ENCODE data around the gene PLOD2.

The PLOD2 gene

GRCh38 chr3:146024260-146024659, 136.7 kb downstream of the PLOD2 start:
- no peaks in the 10 kb centered on the region for H3K27me3 ChIP-seq (ENCODE audit: insufficient read depth, poor library complexity, severe bottlenecking)
- no peak overlapping the region for H3K4me3 ChIP-seq (replicated peaks; ENCODE audit: insufficient read depth, low read length)
- H3K27ac ChIP-seq (replicated peaks), result no peak overlapping the region
- TF ChIP-seq SPI1 (IDR thresholded peaks at IDR 0.05; ENCODE audit: borderline replicate concordance, low read depth), result no peak
- no peak for TF ChIP-seq GABPA (IDR thresholded peaks at IDR 0.05; ENCODE audit: low read depth)
- TF ChIP-seq CTCF (IDR thresholded peaks at IDR 0.05; ENCODE audit: insufficient read depth, low read length), result no peak
- TF ChIP-seq REST (IDR thresholded peaks at IDR 0.05; ENCODE audit: insufficient replicate concordance, low read depth), result no peak
- TF ChIP-seq POLR2AphosphoS5 (IDR thresholded peaks at IDR 0.05; ENCODE audit: low read depth), result no peak
- DNase-seq (ENCODE audit: low read depth in 1 of 2, low spot score in 1 of 2), result no peak

- TF ChIP-seq SPI1 (IDR thresholded peaks at IDR 0.05; ENCODE audit: borderline replicate concordance, low read depth), result peak; percentile 28; the same call in 1 of the 2 replicates
- no peak for TF ChIP-seq CTCF (IDR thresholded peaks at IDR 0.05; ENCODE audit: insufficient read depth, low read length)
- DNase-seq (ENCODE audit: low read depth in 1 of 2, low spot score in 1 of 2), result peak in 1 of 2 experiments; percentile 2
- Histone ChIP-seq H3K27ac (replicated peaks) (no peak overlapping the region), H3K4me3 (replicated peaks; ENCODE audit: insufficient read depth, low read length) (no peak overlapping the region), H3K27me3 (ENCODE audit: insufficient read depth, poor library complexity, severe bottlenecking) (no peaks in the 10 kb centered on the region)
Measured at GRCh38 chr3:146020969-146021368, 140.0 kb downstream of the PLOD2 start.

GRCh38 chr3:146019508-146019907, 141.5 kb downstream of the PLOD2 start:
- TF ChIP-seq REST (IDR thresholded peaks at IDR 0.05; ENCODE audit: insufficient replicate concordance, low read depth) (no peak), SPI1 (IDR thresholded peaks at IDR 0.05; ENCODE audit: borderline replicate concordance, low read depth) (no peak), POLR2AphosphoS5 (IDR thresholded peaks at IDR 0.05; ENCODE audit: low read depth) (no peak), CTCF (IDR thresholded peaks at IDR 0.05; ENCODE audit: insufficient read depth, low read length) (no peak), GABPA (IDR thresholded peaks at IDR 0.05; ENCODE audit: low read depth) (no peak)
- no peaks in the 10 kb centered on the region for H3K27me3 ChIP-seq (ENCODE audit: insufficient read depth, poor library complexity, severe bottlenecking)
- no peak overlapping the region for H3K4me3 ChIP-seq (replicated peaks; ENCODE audit: insufficient read depth, low read length)
- no peak overlapping the region for H3K27ac ChIP-seq (replicated peaks)
- no peak for DNase-seq (ENCODE audit: low read depth in 1 of 2, low spot score in 1 of 2)

Data from HL-60 (cell line).